ENCODE data around the gene LLGL1. TPM values are rescaled to one million over a fixed set of nuclear protein-coding genes. Genes with fewer than 3 reads are reported as not detected.

LLGL1 gene
- total RNA-seq, 2 donors from 2014 or later: 17.7 to 33.5 TPM

- peak overlapping the region in 1 of 2 donors; percentile 73 for H3K4me3 ChIP-seq
- H3K4me1 ChIP-seq (replicated peaks): peaks cover 14% of the 10 kb centered on the region
- no peak for TF ChIP-seq POLR2AphosphoS5 (IDR thresholded peaks at IDR 0.05)
- TF ChIP-seq CTCF (IDR thresholded peaks at IDR 0.05): no peak
- TF ChIP-seq POLR2A (IDR thresholded peaks at IDR 0.05): no peak
- WGBS: 80% methylated on average over 7 of the region's 7 CpGs
- no peak for DNase-seq (ENCODE audit: low spot score)
- no peaks in the 10 kb centered on the region for H3K9me3 ChIP-seq
- H3K27ac ChIP-seq: peak overlapping the region in 1 of 2 donors; percentile 93
- intact Hi-C loops (cut with DNase I): loop anchor here (5.0 kb wide), 1 partner anchor 56 kb away; the partner anchor contains the start of gene TOP3A
- H3K27me3 ChIP-seq (replicated peaks; ENCODE audit: insufficient read depth): no peaks in the 10 kb centered on the region
- H3K36me3 ChIP-seq: peaks cover 5 to 7% of the 10 kb centered on the region in 2 donors
Measured at GRCh38 chr17:18256776-18257175, 31.3 kb downstream of the LLGL1 start.

- TF ChIP-seq CTCF (IDR thresholded peaks at IDR 0.05) (no peak), POLR2AphosphoS5 (IDR thresholded peaks at IDR 0.05) (no peak), POLR2A (IDR thresholded peaks at IDR 0.05) (peak; percentile 11)
- H3K27me3 ChIP-seq (replicated peaks; ENCODE audit: insufficient read depth): no peaks in the 10 kb centered on the region
- peak overlapping the region; percentile 85 to 93 for H3K27ac ChIP-seq
- H3K9me3 ChIP-seq: no peaks in the 10 kb centered on the region
- peak; percentile 35 for DNase-seq (ENCODE audit: low spot score)
- H3K36me3 ChIP-seq: peaks cover 5 to 7% of the 10 kb centered on the region in 2 donors
- WGBS: 13% methylated on average over 18 of the region's 18 CpGs
- intact Hi-C loops (cut with DNase I): loop anchor here (5.0 kb wide), 1 partner anchor 55 kb away; the partner anchor contains the start of gene TOP3A
- H3K4me3 ChIP-seq: peak overlapping the region; percentile 73 to 98
- H3K4me1 ChIP-seq (replicated peaks): peaks cover 14% of the 10 kb centered on the region
Measured at GRCh38 chr17:18257268-18257981, 32.0 kb downstream of the LLGL1 start.

- DNase-seq (ENCODE audit: low spot score): peak; percentile 54
- Histone ChIP-seq H3K36me3 (peaks cover 5 to 7% of the 10 kb centered on the region in 2 donors), H3K4me3 (peak overlapping the region; percentile 73 to 98), H3K27me3 (replicated peaks; ENCODE audit: insufficient read depth) (no peaks in the 10 kb centered on the region), H3K9me3 (no peaks in the 10 kb centered on the region), H3K4me1 (replicated peaks) (peaks cover 14% of the 10 kb centered on the region), H3K27ac (peak overlapping the region; percentile 85 to 93)
- peak; percentile 38 for TF ChIP-seq POLR2A (IDR thresholded peaks at IDR 0.05)
- no peak for TF ChIP-seq CTCF (IDR thresholded peaks at IDR 0.05)
- WGBS: 0% methylated on average over 12 of the region's 16 CpGs
- intact Hi-C loops (cut with DNase I): loop anchor here (5.0 kb wide), 1 partner anchor 54 kb away; the partner anchor contains the start of gene TOP3A
Measured at GRCh38 chr17:18257982-18258355, 32.5 kb downstream of the LLGL1 start.

GRCh38 chr17:18258356-18259038, 33.1 kb downstream of the LLGL1 start, which contains the start of gene FLII:
FLII (minus strand) TSS chr17:18258738; CDS start chr17:18258690, 48 bp downstream.
- H3K27me3 ChIP-seq (replicated peaks; ENCODE audit: insufficient read depth): no peaks in the 10 kb centered on the region
- no peaks in the 10 kb centered on the region for H3K9me3 ChIP-seq
- H3K36me3 ChIP-seq: peaks cover 2 to 9% of the 10 kb centered on the region in 2 donors
- DNase-seq (ENCODE audit: low spot score): peak; percentile 36
- H3K27ac ChIP-seq: peak within 1 kb of the TSS; percentile 85 to 93
- peak within 1 kb of the TSS; percentile 73 to 98 for H3K4me3 ChIP-seq
- H3K4me1 ChIP-seq (replicated peaks): peaks cover 14% of the 10 kb centered on the region
- intact Hi-C loops (cut with DNase I): loop anchor here (5.0 kb wide), 1 partner anchor 54 kb away; the partner anchor contains the start of gene TOP3A
- under 1% methylated on average over 48 of the region's 71 CpGs for WGBS
- TF ChIP-seq CTCF (IDR thresholded peaks at IDR 0.05): no peak
- TF ChIP-seq POLR2A (IDR thresholded peaks at IDR 0.05): peak; percentile 65

Measured in prostate gland (tissue), 2 donors.